NCI-H187 (cell line): ENCODE results near the gene RRAGD.

Experiments used
- DNase-seq, 2 experiments: peaks; one replicate each; lab custom pipeline; 2025; lab: John Stamatoyannopoulos, UW

Gene RRAGD

GRCh38 chr6:89375427-89376267 lies 36.4 kb downstream of the RRAGD start:
- DNase-seq: peak; percentile 69 to 77

GRCh38 chr6:89372506-89372901 lies 39.6 kb downstream of the RRAGD start:
- DNase-seq: no peak

DNA sequence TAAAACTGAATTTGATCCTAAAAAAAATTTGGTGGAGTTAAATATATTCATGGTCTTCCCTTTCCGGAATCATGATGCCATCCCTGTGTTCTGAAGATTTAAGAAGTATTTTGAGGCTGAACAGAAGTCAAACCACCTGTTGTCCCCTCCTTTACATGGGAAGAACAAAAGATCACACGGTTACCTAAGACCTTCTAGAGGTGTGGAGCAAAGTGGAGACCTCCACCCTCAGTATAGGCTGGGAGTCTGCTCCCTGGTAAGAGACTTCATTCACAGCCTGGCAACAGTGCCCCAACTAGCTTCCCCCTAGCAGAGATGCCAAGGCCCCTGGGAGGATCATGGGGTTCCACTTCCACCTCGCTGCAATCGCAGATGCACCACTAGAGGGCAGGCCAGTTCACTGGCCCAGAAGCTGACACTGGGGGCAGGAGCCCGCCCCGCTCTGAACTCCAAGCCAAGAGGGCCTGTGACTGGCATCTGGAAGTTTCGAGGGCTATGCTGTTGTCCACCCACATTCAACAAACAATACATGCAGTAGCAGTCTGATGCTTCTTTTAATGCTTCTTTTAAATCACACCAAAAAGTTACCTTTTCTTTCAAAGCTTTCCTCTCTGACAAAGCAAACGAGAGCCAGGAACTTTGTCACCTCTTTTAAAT lies 40.1 kb downstream of the RRAGD start:
- peak in 1 of 2 experiments; percentile 14 for DNase-seq

DNA sequence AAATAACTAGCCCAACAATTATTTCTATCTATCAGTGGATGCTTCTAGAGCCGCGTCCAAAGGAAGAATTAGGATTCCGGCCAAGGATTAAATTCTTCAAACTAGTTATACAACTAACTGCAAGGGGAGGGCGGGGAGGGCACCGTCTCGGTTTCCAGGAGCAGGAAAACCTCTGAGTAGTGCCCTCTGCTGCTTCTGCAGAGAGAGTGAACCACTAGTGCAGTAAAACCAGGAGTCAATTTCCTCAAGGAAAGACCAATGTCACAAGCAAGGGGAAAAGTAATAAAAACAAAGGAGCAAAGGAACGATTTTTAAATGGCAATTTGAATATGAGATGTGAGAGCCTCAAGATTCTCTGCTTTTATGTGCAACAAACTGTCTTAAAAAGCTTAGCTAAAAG lies 43.1 kb downstream of the RRAGD start:
- DNase-seq: no peak

DNA sequence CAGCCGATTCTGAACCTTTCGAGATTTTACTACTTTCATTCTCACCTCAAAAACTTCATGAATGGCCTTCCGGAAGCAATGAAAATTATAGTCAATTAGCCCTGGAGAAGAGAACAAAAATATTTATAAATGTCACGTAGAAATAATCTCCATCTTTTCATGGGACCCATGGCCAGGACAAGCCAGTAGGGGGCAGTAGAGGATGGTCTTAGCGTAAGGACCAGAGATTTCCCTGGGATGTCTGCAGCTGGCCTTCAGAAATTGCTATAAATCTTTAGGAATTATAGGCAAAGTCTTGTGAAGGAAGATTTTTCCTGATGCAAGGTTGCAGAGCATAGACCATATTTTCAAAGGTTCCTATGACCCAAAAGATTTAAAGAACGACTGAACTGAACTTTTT lies 44.0 kb downstream of the RRAGD start:
- no peak for DNase-seq

DNA sequence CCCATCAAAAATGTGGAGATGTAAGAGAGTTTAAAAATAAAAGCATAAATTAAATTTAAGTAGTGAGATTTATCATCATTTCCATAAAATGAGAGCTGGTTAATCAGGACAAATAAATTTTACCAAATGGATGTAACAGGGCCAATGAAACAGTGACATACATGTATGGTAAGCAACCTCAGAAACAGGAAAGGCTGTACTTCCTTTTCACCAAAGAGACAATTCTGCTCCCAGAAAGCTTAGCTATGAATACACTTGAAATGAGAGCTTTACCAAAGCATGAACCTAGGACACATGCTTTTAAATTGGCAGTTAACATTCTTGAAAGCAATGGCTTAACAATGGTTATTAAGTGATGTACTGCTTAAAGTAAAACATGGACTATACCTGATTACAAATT lies 47.5 kb downstream of the RRAGD start:
- DNase-seq: no peak

DNA sequence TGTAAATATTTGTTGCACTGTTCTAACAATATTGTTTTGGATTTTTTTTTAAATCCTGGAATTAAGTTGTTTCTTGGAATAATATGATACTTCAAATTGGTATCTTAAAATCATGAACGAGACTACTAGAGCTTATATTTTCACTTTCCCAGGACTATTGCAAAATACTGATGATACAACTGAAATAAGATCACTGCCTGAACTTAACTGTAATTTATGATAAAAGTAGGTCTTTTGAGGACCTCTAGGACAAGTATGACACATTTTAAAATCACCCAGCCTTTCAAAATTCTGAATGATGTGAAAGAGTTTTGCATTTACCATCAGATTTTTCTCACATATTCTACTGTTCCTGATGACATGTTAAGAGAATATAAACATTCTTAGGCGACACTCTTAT lies 50.9 kb downstream of the RRAGD start:
- no peak for DNase-seq

GRCh38 chr6:89360415-89360999 lies 51.6 kb downstream of the RRAGD start:
- no peak for DNase-seq

GRCh38 chr6:89359561-89359960 lies 52.5 kb downstream of the RRAGD start:
- DNase-seq: no peak

GRCh38 chr6:89357390-89357789 lies 54.7 kb downstream of the RRAGD start:
- no peak for DNase-seq

DNA sequence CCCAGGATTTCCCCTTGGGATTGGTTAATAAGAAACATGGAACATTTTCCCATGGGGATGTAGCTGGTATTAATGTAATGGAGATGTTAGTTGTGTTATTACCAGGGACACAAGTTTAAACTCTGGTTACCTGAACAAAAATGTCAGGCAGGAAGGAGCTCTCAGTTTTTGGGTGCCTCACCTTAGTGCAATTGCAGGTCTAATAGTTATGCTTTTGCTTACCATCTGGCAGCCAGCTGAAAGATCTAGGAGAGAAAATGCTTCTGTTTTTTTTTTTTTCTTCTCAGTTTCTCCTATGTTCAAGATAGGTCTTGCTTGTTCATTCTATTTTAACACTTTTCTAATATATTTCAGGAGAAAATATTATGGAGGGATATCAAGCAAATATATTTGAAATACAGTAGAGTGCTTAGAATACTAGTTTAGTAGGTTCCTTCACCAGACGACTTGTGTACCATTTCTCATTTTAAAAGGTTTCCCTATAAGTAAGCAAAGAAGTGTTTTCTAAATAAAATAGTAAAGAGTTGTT lies 55.4 kb downstream of the RRAGD start:
- DNase-seq: no peak

- no peak for DNase-seq
These were observed 56.4 kb downstream of the RRAGD start for GRCh38 chr6:89355511-89356194.

DNA sequence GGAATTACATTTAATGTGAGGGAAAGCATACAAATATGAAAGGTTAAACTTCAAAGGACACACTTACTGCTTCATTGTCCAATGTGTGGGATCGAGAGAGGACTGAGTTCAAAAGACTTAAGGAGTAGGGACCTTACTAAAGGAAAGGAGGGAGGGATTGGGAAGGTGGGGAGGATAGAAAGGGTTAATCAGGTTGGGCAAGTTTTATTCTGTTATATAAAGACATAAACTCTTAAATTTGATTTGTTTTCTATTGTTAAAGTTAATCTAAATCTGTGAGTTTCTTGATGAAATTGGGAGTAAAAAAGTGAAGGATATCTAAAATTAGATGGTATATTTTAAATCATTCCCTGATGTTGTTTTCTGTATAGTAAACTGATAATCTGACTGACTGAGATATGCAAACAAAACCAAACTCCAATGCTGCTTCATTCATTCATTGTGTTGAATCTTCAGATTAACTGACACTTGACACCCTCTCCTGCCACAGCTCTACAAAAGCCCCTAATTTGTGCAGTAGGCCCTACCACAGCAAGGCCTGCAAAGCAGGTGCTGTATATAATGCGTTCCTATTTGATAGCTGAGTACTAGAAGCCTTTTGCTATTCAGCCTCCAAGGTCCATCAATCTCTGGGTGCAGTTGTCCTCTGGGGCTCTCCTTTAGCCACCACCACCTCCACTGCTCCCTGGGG lies 58.2 kb downstream of the RRAGD start:
- DNase-seq: no peak

GRCh38 chr6:89353118-89353556 lies 58.9 kb downstream of the RRAGD start:
- no peak for DNase-seq

DNA sequence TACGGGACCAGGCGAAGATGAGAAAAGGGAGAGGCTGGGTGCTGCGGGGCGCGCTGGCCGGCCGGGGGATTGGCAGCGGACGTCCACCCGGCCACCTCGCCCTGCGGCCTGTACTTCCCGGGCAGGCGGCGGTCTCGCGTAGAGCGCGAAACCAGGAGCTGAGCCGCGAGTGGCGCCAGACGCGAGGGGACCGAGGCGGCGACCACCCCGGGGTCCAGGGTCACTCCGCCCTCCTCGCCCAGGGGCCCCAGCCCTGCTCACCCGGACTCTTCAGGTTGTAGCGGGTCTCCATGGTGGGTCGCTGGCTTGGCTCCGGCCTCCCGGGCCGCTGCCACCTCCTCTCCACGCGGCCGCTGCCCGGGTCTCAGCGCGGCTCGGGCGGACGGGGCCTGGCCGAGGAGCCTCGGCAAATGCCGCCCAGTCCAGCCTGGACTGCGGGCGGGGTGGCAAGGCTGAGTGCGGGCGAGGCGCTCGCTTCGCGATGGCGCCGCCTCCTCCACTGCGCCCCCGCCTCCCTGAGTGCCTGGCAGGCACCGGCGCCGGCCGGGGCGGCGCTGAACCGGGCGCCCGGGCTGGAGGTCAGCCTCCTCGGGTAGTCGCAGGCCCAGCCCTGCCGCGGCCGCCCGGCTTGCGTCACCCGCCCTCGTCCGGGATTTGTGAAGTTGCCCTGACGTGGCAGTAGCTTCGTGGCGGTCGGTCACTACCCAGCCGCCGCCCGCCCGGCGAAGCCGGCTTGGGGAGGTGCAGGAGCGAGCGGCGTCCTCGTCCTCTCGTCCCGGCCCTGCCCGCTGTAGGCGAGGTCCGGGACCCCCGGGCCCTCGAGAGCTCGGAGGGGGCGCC lies 59.6 kb downstream of the RRAGD start, which contains the start of gene UBE2J1:
TSS of gene UBE2J1 (minus strand) at position 445 of the 840 bp plus-strand sequence. CDS start at position 292, 153 bp downstream.
- DNase-seq: peak; percentile 23 to 51

- DNase-seq: no peak
These were observed 60.3 kb downstream of the RRAGD start for GRCh38 chr6:89351671-89352277.

DNA sequence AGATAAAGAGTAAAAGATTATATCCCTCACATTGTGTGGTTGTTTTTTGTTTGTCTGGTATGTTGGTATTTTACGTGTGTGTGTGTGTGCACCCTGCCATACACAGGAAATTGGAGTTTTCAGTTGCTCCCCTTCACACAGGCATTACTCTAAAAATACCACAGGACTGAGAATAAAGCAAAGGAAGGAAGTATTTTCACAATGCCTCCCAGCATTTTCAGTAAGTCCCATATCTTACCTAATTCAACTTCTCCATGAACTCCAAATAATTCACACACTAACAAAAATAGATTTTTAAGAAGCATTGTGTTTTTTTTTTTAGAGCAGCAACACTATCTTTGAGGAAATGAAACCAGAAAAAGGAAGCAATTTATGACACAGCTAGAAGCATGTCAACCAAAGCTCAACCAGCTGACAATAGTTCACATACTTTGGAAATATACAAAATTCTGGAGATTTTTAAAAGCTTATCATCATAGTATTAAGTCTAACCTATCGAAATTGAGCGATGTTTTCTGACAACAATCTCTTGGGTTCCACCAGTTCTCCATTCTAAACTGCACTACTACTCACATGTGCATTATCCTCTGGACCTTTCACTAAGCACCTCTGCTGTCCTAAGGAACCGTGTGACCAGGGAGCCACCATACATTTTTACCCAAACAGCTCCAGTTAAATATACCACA lies 61.6 kb downstream of the RRAGD start:
- DNase-seq: no peak

DNA sequence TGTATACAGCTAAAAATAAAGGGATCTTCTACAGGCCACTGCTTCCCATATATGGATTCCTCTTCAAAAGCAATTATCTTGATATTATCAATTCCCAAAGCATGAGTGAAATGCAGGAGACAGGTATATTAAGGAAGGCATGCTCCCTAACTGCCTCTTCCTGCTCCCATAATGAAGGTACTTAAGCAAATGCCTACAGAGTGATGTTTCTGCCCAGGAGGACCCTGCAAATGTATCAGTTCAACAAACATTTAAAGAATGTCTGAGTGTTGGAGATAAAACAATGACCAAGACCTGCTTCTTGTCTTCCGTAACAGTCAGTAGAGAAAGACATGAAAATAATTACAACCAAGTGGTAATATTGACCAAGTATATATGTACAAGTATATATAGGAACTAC lies 63.7 kb downstream of the RRAGD start:
- no peak for DNase-seq

GRCh38 chr6:89347825-89348224 lies 64.2 kb downstream of the RRAGD start:
- DNase-seq: no peak

- no peak for DNase-seq
These were observed 65.6 kb downstream of the RRAGD start for GRCh38 chr6:89346433-89346832.
